Endothelial cell (in vitro differentiated cells): ENCODE measurements around the gene IVL. TPM values are rescaled to one million over a fixed set of nuclear protein-coding genes. Genes with fewer than 3 reads are reported as not detected.

Source experiments
- DNase-seq: peaks from one replicate; pipeline ENCODE4 v3.0.0; 2021; ENCODE audit warnings: low spot score
- H3K27ac Mint-ChIP-seq: one replicate; pipeline ENCODE4 v1.8.0; 2021; ENCODE audit warnings: mixed read lengths, inconsistent platforms; ENCODE audit not compliant: unreplicated experiment
- H3K27me3 Mint-ChIP-seq: one replicate; pipeline ENCODE4 v1.8.0; 2021; ENCODE audit warnings: mild to moderate bottlenecking, moderate library complexity, mixed read lengths, inconsistent platforms; ENCODE audit not compliant: unreplicated experiment
- H3K36me3 Mint-ChIP-seq: one replicate; pipeline ENCODE4 v1.8.0; 2021; ENCODE audit warnings: mild to moderate bottlenecking, low read depth, mixed read lengths, inconsistent platforms; ENCODE audit not compliant: unreplicated experiment
- H3K4me1 Mint-ChIP-seq: one replicate; pipeline ENCODE4 v1.8.0; 2021; ENCODE audit warnings: mild to moderate bottlenecking, mixed read lengths, inconsistent platforms; ENCODE audit not compliant: unreplicated experiment
- H3K4me3 Mint-ChIP-seq: one replicate; pipeline ENCODE4 v1.8.0; 2021; ENCODE audit warnings: mild to moderate bottlenecking, mixed read lengths, inconsistent platforms; ENCODE audit not compliant: unreplicated experiment
- H3K9me3 Mint-ChIP-seq: one replicate; pipeline ENCODE4 v1.8.0; 2021; ENCODE audit warnings: mixed read lengths, inconsistent platforms; ENCODE audit not compliant: unreplicated experiment
- CTCF ChIP-seq: fragments of 200-600 bp; sonication (generic); IDR thresholded peaks from one replicate; pipeline ENCODE4 v1.5.0; 2021; ENCODE audit warnings: antibody characterized with exemption; ENCODE audit not compliant: unreplicated experiment
- total RNA-seq: library from RNA; stranded (reverse); fragmentation: NEBNext Ultra II Directional; extraction: Animal tissue kit (Norgen Biotek cat#: 25700); gene quantifications from one replicate; pipeline ENCODE4 v1.2.1, GENCODE V29; 2021; ENCODE audit not compliant: unreplicated experiment

The IVL gene
- total RNA-seq, 1 donor from 2014 or later, result not detected

- Mint-ChIP-seq H3K27ac (no peak overlapping the region), H3K9me3 (no peaks in the 10 kb centered on the region), H3K4me3 (no peak overlapping the region), H3K4me1 (no peaks in the 10 kb centered on the region), H3K36me3 (no peaks in the 10 kb centered on the region), H3K27me3 (peaks cover 2% of the 10 kb centered on the region)
- DNase-seq, result no peak
- no peak for TF ChIP-seq CTCF
These were observed 27.4 kb upstream of the IVL start for GRCh38 chr1:152880907-152881306.

DNA sequence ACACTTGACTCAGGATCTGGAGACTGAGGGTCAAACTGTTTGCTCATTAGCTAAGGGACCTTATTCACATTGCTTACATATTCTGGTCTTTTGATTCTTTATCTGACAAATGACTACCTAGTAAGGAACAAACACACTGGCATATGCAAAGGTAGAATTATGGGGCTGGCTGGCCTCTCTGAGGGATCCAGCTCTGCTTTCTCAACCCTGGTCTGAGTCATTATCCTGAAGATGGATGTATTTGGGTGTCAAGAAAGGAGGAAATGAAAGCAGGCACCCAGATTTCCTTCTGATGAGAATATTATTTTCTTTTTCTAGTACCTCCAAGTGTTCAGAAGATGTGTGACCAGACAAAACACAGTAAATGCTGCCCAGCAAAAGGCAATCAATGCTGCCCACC lies 24.3 kb upstream of the IVL start:
- Mint-ChIP-seq H3K27ac (no peak overlapping the region), H3K4me1 (no peaks in the 10 kb centered on the region), H3K4me3 (no peak overlapping the region), H3K36me3 (no peaks in the 10 kb centered on the region), H3K9me3 (no peaks in the 10 kb centered on the region), H3K27me3 (peaks cover 2% of the 10 kb centered on the region)
- no peak for DNase-seq
- no peak for TF ChIP-seq CTCF

GRCh38 chr1:152884506-152884905 lies 23.8 kb upstream of the IVL start:
- Mint-ChIP-seq H3K27ac (no peak overlapping the region), H3K4me3 (no peak overlapping the region), H3K4me1 (no peaks in the 10 kb centered on the region), H3K36me3 (no peaks in the 10 kb centered on the region), H3K9me3 (no peaks in the 10 kb centered on the region), H3K27me3 (no peaks in the 10 kb centered on the region)
- DNase-seq, result no peak
- TF ChIP-seq CTCF, result no peak

DNA sequence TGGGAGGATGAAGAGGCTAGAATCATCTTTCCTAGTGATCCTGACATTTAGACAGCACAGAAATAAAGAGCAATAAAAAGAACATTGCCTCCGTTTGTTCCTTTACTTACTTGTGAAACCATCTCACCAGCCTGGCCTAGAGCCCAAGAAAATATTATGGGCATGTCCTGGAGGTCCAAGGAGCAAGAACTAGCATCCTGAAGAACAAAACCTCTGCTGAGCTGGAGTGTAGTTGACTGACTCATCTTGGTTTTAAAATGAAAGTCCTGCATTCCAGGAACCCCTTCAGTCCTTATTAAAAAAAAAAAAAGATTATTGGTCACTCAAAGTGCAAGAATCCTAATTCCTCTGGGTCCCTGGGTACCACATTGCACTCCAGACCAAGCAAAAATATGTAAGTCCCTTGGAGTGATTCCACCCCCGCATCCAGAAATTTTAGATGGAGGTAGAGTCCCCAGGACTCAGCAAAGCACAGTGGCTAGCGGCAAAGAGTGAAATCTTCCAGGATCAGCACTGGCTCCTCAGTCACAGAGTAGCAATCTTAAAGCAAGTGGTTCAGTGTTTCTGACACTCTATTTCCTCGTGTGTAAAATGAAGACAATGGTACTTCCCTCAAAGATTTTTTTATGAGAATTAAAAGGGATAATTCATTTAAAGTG lies 23.3 kb upstream of the IVL start:
- TF ChIP-seq CTCF, result no peak
- H3K4me3 Mint-ChIP-seq, result no peak overlapping the region
- no peaks in the 10 kb centered on the region for H3K9me3 Mint-ChIP-seq

DNA sequence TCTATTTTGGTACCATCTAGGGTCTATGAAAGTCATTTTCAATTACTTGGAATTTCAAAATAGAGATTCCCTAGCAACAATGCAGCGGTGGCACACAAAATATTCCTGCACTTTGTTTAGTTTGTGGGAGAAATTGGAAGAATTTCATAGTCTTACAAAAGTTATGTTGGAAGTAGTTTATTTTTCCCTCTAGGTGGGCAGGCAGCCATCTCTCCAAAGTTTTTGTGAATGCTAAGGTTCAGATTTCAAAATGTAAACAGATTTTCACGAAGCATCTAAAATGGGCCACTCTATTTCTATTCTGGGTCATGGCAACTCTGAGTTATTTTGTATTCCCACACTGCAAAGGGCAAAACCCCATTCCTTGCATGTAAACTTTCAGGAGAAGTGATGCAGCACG lies 22.3 kb upstream of the IVL start:
- no peaks in the 10 kb centered on the region for H3K9me3 Mint-ChIP-seq

More for the DNA sequence above, 23.3 kb upstream of the IVL start:
- no peak for DNase-seq
- H3K36me3 Mint-ChIP-seq, result no peaks in the 10 kb centered on the region
- no peaks in the 10 kb centered on the region for H3K27me3 Mint-ChIP-seq
- no peak overlapping the region for H3K27ac Mint-ChIP-seq
- H3K4me1 Mint-ChIP-seq, result no peaks in the 10 kb centered on the region

More for the DNA sequence above, 22.3 kb upstream of the IVL start:
- no peaks in the 10 kb centered on the region for H3K27me3 Mint-ChIP-seq
- no peak overlapping the region for H3K27ac Mint-ChIP-seq
- H3K4me3 Mint-ChIP-seq, result no peak overlapping the region
- H3K4me1 Mint-ChIP-seq, result no peaks in the 10 kb centered on the region
- TF ChIP-seq CTCF, result no peak
- no peaks in the 10 kb centered on the region for H3K36me3 Mint-ChIP-seq
- no peak for DNase-seq
